WTC11 (cell line): ENCODE results near the gene TMEM80. TPM values are rescaled to one million over a fixed set of nuclear protein-coding genes. Genes with fewer than 3 reads are reported as not detected.
A peak's percentile ranks its signal among the peaks of the same experiment; 100 is the strongest.

Source experiments
- ATAC-seq: fragments of 200-7000 bp; cut with Tn5 transposase; 2 replicates; pipeline ENCODE4 v1.10.0; 2021; ENCODE audit warnings: mild to moderate bottlenecking, moderate library complexity
- CTCF ChIA-PET: fragments of 300-600 bp; sonication (Branson Sonifier 250); formaldehyde crosslinking; loops from one replicate; lab custom pipeline; 2021; ENCODE audit warnings: antibody characterized with exemption; lab: Charles Lee
- POLR2A ChIA-PET: fragments of 350-600 bp; sonication (Branson Sonifier 250); formaldehyde crosslinking; loops from one replicate; lab custom pipeline; 2021; ENCODE audit warnings: antibody characterized with exemption; lab: Charles Lee
- DNase-seq: peaks from one replicate; pipeline ENCODE4 v3.0.0; 2021; ENCODE audit warnings: low spot score
- H3K27ac Mint-ChIP-seq: 2 replicates; pipeline ENCODE4 v1.8.0; 2021; ENCODE audit warnings: mixed read lengths
- H3K27me3 Mint-ChIP-seq: 2 replicates; pipeline ENCODE4 v1.8.0; 2021; ENCODE audit warnings: low read depth, mild to moderate bottlenecking, moderate library complexity, mixed read lengths
- H3K36me3 Mint-ChIP-seq: 2 replicates; pipeline ENCODE4 v1.8.0; 2021; ENCODE audit warnings: mixed read lengths
- H3K4me1 Mint-ChIP-seq: 2 replicates; pipeline ENCODE4 v1.8.0; 2022; ENCODE audit warnings: mixed read lengths
- H3K4me3 Mint-ChIP-seq: 2 replicates; pipeline ENCODE4 v1.8.0; 2021; ENCODE audit warnings: mild to moderate bottlenecking, moderate library complexity, mixed read lengths
- H3K9me3 Mint-ChIP-seq: 2 replicates; pipeline ENCODE4 v1.8.0; 2021; ENCODE audit warnings: mixed read lengths
- CDX4 ChIP-seq: fragments of 250-450 bp; sonication (Bioruptor Pico); IDR thresholded peaks from 2 replicates; pipeline ENCODE4 v1.9.0; 2021; ENCODE audit warnings: moderate library complexity, mild to moderate bottlenecking, inconsistent platforms, borderline replicate concordance
- CREB1 ChIP-seq: sonication (generic); formaldehyde crosslinking; IDR thresholded peaks from 2 replicates; pipeline ENCODE4 v1.8.0; 2023; ENCODE audit warnings: mild to moderate bottlenecking, missing genetic modification reagents
- ELF4 ChIP-seq: sonication (generic); formaldehyde crosslinking; IDR thresholded peaks from 2 replicates; pipeline ENCODE4 v1.8.1; 2022; ENCODE audit warnings: low read depth, mild to moderate bottlenecking, moderate library complexity, missing genetic modification reagents
- EMX1 ChIP-seq: fragments of 250-450 bp; sonication (Bioruptor Pico); IDR thresholded peaks from 2 replicates; pipeline ENCODE4 v1.8.0; 2021; ENCODE audit warnings: mild to moderate bottlenecking
- ETV6 ChIP-seq: sonication (generic); formaldehyde crosslinking; IDR thresholded peaks from 2 replicates; pipeline ENCODE4 v1.8.1; 2022; ENCODE audit warnings: mild to moderate bottlenecking, missing genetic modification reagents
- FOXP1 ChIP-seq: sonication (generic); formaldehyde crosslinking; IDR thresholded peaks from 2 replicates; pipeline ENCODE4 v1.8.0; 2022; ENCODE audit warnings: missing genetic modification reagents, mild to moderate bottlenecking, moderate library complexity, borderline replicate concordance
- HMGA2 ChIP-seq: fragments of 250-450 bp; sonication (Bioruptor Pico); IDR thresholded peaks from 2 replicates; pipeline ENCODE4 v1.4.0; 2021; ENCODE audit warnings: mild to moderate bottlenecking, moderate library complexity
- HMGXB4 ChIP-seq: sonication (generic); formaldehyde crosslinking; IDR thresholded peaks from 2 replicates; pipeline ENCODE4 v1.8.1; 2023; ENCODE audit warnings: mild to moderate bottlenecking, moderate library complexity, missing genetic modification reagents
- KAT7 ChIP-seq: sonication (generic); formaldehyde crosslinking; IDR thresholded peaks from 2 replicates; pipeline ENCODE4 v1.8.1; 2023; ENCODE audit warnings: missing genetic modification reagents, mild to moderate bottlenecking, borderline replicate concordance
- MYBL2 ChIP-seq: sonication (generic); formaldehyde crosslinking; IDR thresholded peaks from 2 replicates; pipeline ENCODE4 v1.8.1; 2023; ENCODE audit warnings: mild to moderate bottlenecking, moderate library complexity, missing genetic modification reagents
- NFATC4 ChIP-seq: fragments of 250-450 bp; sonication (Bioruptor Pico); IDR thresholded peaks from 2 replicates; pipeline ENCODE4 v1.9.0; 2021; ENCODE audit warnings: mild to moderate bottlenecking
- RORB ChIP-seq: fragments of 250-450 bp; sonication (Bioruptor Pico); IDR thresholded peaks from 2 replicates; pipeline ENCODE4 v1.9.0; 2021; ENCODE audit warnings: mild to moderate bottlenecking
- USF1 ChIP-seq: sonication (generic); formaldehyde crosslinking; IDR thresholded peaks from 2 replicates; pipeline ENCODE4 v1.8.0; 2022; ENCODE audit warnings: mild to moderate bottlenecking, missing genetic modification reagents
- ZBTB21 ChIP-seq: sonication (generic); formaldehyde crosslinking; IDR thresholded peaks from 2 replicates; pipeline ENCODE4 v1.8.1; 2023; ENCODE audit warnings: mild to moderate bottlenecking, missing genetic modification reagents, borderline replicate concordance
- ZNF138 ChIP-seq: sonication (generic); formaldehyde crosslinking; conservative IDR thresholded peaks from 2 replicates; pipeline ENCODE4 v1.8.1; 2022; ENCODE audit warnings: mild to moderate bottlenecking, moderate library complexity, missing genetic modification reagents
- ZNF263 ChIP-seq: sonication (generic); formaldehyde crosslinking; IDR thresholded peaks from 2 replicates; pipeline ENCODE4 v1.8.1; 2022; ENCODE audit warnings: low read depth, mild to moderate bottlenecking, moderate library complexity, missing genetic modification reagents
- ZNF281 ChIP-seq: sonication (generic); formaldehyde crosslinking; IDR thresholded peaks from 2 replicates; pipeline ENCODE4 v1.8.0; 2023; ENCODE audit warnings: mild to moderate bottlenecking, missing genetic modification reagents
- ZNF512 ChIP-seq: sonication (generic); formaldehyde crosslinking; IDR thresholded peaks from 2 replicates; pipeline ENCODE4 v1.8.1; 2022; ENCODE audit warnings: missing genetic modification reagents, borderline replicate concordance
- total RNA-seq: library from RNA; stranded (reverse); gene quantifications from 3 replicates; pipeline ENCODE4 v1.2.3, GENCODE V29; 2021

The TMEM80 gene
- total RNA-seq, 1 experiment from 2014 or later = 23.4 TPM

- no peak for TF ChIP-seq ZNF281 (CRISPR knock-in tag)
Observed at GRCh38 chr11:656866-657265, 38.8 kb upstream of the TMEM80 start (continued).

- POLR2A ChIA-PET = no interaction called here
- TF ChIP-seq RORB (CRISPR knock-in tag) (no peak), ZNF281 (CRISPR knock-in tag) (no peak), EMX1 (CRISPR knock-in tag) (no peak), ZNF512 (CRISPR knock-in tag) (no peak), MYBL2 (CRISPR knock-in tag) (no peak), KAT7 (no peak), ZBTB21 (CRISPR knock-in tag) (no peak), CREB1 (CRISPR knock-in tag) (no peak), HMGXB4 (CRISPR knock-in tag) (no peak), FOXP1 (no peak)
- TF ChIP-seq, all 79 proteins: peak for 0
- CTCF ChIA-PET = interaction anchor here (0.6 to 1.2 kb wide), 3 partner anchors 19 to 73 kb away, joined by 3 to 5 read pairs (median 3); no protein-coding TSS in a partner anchor
- Mint-ChIP-seq H3K27me3 (no peaks in the 10 kb centered on the region), H3K4me1 (no peaks in the 10 kb centered on the region), H3K27ac (peak overlapping the region; percentile 53; the same call in 1 of the 2 replicates), H3K4me3 (no peak overlapping the region), H3K36me3 (peaks cover 18% of the 10 kb centered on the region), H3K9me3 (no peaks in the 10 kb centered on the region)
- ATAC-seq = no peak
- DNase-seq = no peak
Observed at GRCh38 chr11:657691-658126, 37.9 kb upstream of the TMEM80 start.

- ATAC-seq (no peak), DNase-seq (no peak)
- H3K27me3 Mint-ChIP-seq = no peaks in the 10 kb centered on the region
- POLR2A ChIA-PET = no interaction called here
- H3K9me3 Mint-ChIP-seq = no peaks in the 10 kb centered on the region
- peaks cover 25% of the 10 kb centered on the region for H3K36me3 Mint-ChIP-seq
- H3K4me1 Mint-ChIP-seq = no peaks in the 10 kb centered on the region
- peak overlapping the region; percentile 65; the same call in 1 of the 2 replicates for H3K27ac Mint-ChIP-seq
- CTCF ChIA-PET = interaction anchor here (1.0 kb wide), 1 partner anchor 66 kb away, joined by 4 read pairs; no protein-coding TSS in a partner anchor
- H3K4me3 Mint-ChIP-seq = no peak overlapping the region
- TF ChIP-seq ZNF263 (CRISPR knock-in tag) (no peak), CDX4 (CRISPR knock-in tag) (no peak), HMGA2 (no peak), ELF4 (no peak), USF1 (no peak), NFATC4 (CRISPR knock-in tag) (no peak), ZNF138 (CRISPR knock-in tag) (no peak), ETV6 (CRISPR knock-in tag) (no peak)
Observed at GRCh38 chr11:659532-660085, 36.0 kb upstream of the TMEM80 start.
